ENCODE data around the gene MAGEC1.
"Not testable (repeated sequence)": the region's sequence is repeated elsewhere in the genome, so short reads cannot be mapped to it uniquely, and the experiment has no call there.

The MAGEC1 gene, protein sequence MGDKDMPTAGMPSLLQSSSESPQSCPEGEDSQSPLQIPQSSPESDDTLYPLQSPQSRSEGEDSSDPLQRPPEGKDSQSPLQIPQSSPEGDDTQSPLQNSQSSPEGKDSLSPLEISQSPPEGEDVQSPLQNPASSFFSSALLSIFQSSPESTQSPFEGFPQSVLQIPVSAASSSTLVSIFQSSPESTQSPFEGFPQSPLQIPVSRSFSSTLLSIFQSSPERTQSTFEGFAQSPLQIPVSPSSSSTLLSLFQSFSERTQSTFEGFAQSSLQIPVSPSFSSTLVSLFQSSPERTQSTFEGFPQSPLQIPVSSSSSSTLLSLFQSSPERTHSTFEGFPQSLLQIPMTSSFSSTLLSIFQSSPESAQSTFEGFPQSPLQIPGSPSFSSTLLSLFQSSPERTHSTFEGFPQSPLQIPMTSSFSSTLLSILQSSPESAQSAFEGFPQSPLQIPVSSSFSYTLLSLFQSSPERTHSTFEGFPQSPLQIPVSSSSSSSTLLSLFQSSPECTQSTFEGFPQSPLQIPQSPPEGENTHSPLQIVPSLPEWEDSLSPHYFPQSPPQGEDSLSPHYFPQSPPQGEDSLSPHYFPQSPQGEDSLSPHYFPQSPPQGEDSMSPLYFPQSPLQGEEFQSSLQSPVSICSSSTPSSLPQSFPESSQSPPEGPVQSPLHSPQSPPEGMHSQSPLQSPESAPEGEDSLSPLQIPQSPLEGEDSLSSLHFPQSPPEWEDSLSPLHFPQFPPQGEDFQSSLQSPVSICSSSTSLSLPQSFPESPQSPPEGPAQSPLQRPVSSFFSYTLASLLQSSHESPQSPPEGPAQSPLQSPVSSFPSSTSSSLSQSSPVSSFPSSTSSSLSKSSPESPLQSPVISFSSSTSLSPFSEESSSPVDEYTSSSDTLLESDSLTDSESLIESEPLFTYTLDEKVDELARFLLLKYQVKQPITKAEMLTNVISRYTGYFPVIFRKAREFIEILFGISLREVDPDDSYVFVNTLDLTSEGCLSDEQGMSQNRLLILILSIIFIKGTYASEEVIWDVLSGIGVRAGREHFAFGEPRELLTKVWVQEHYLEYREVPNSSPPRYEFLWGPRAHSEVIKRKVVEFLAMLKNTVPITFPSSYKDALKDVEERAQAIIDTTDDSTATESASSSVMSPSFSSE

DNA sequence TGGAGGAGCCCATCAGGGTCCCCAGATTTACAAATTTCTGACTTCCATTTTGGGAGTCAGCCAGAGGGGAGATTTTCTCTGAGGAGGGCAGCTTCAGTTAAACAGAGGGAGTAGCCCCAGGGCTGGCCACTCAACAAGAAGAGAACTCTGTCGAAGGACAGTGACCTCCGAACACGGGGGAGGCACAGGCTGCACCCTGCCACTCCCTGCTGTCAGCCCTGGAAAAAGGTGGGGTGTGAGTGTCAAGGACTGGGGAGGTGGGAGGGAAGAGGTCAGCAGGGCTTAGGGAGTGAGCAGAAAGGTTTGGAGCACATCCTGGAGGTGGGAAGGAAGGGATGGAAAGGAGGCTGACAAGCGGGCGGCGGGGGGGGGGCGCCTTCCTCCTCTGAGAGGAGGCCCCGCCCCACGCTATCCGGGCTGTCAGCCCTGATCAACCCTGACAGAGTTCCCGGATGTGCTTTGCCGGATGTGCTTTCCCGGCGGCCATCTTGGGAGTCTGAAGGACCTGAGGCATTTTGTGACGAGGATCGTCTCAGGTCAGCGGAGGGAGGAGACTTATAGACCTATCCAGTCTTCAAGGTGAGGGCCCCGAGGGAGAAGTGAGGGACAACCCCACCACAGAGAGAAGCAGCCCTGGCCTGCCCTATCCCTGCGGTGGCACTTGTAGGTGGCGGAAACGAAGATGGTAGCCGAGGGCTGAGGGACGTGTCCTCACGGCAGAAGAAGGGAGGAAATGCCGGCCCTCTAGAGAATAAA lies at the start of gene MAGEC1:
Gene MAGEC1 (plus strand): TSS at position 495 of the 756 bp plus-strand sequence. CDS start 1,179 bp downstream, outside the sequence.
- DNase-seq = no peak

GRCh38 chrX:141857479-141857878 lies 46.2 kb upstream of the MAGEC1 start:
- DNase-seq = no peak

- no peak for DNase-seq
These were observed 24.1 kb upstream of the MAGEC1 start for GRCh38 chrX:141879616-141880015.

DNA sequence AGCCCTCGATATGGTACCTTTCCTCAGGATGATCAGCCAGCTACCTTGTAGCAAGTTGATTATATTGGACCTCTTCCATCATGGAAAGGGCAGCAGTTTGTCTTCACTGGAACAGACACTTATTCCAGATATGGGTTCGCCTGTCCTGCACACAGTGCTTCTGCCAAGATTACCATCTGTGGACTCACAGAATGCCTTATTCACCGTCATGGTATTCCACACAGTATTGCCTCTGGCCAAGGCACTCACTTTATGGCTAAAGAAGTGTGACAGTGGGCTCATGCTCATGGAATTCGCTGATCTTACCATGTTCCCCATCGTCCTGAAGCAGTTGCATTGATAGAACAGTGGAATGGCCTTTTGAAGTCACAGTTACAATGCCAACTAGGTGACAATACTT lies 14.9 kb upstream of the MAGEC1 start:
- DNase-seq = not testable (repeated sequence)

- DNase-seq = no peak
These were observed 9.0 kb upstream of the MAGEC1 start for GRCh38 chrX:141894733-141895132.

- no peak for DNase-seq
These were observed 6.0 kb upstream of the MAGEC1 start for GRCh38 chrX:141897690-141898089.

DNA sequence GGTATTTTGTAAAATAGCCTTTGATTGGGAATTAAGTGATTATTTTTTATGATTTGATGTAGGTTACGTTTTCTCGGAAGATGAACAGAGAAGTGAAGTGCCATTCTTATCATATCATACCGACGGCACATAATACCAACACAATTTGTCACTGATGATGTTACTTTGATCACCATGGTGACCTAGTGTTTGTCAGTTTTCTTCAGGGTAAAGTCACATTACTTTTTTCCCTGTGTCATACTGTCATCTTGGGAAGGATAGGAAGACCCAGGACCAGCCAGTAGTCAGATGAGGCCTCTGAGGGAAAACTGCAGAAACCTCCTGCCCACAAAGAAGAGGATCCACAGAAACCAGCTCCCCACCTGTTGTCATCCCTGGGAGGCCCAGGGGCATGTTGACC lies 1.3 kb upstream of the MAGEC1 start:
- no peak for DNase-seq

- no peak for DNase-seq
These were observed 568 bp downstream of the MAGEC1 start for GRCh38 chrX:141904262-141904661.

DNA sequence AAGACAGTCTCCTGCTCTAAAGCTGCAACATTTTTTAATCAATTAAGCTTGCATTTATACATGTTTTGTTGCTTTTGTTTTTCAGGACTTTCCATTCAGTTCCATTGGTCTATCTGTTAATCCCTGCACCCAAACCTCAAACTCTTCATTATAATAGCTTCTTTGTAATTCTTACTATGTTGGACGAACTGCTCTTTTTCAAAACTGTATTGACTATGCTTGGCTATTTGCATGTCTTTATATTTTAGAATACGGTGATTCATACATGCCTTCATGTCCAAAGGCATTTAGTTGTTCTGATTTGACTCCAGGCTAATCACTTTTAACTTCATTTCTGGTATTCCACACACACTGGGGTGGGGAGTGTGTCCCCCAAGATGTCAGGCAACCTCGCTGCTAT lies 14.1 kb downstream of the MAGEC1 start:
- no peak for DNase-seq

DNA sequence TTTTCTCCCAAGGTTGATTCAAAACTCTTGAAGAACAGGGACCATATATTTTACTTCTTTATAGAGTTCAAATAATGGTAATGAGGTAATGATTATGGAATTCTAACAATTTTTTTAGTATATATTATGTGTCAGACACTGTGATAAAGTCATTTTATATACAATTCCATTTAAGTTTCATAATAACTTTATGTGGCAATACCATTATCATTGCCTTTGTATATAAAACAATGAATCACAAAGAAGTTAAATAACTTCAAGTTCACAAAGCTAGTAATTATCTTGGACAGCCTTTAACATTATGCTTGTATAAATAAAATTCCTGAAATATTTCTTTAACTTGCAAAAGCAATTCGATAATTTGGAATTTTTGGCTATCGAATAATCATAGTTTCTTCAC lies 20.6 kb downstream of the MAGEC1 start:
- DNase-seq = no peak

DNA sequence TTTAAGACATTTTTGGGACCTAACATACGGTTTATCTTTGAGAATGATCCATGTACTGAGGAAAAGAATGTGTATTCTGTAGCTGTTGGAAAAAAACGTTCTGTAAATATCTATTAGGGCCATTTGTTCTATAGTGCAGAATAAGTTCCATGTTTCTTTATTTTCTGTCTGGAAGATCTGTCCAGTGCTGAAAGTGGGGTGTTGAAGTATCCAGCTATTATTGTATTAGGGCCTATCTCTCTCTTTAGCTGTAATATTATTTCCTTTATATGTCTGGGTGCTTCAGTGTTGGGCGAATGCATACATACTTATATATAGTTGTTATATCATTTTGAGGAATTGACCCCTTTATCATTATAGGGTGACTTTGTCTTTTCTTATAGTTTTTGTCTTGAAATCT lies 24.7 kb downstream of the MAGEC1 start:
- DNase-seq = no peak

DNA sequence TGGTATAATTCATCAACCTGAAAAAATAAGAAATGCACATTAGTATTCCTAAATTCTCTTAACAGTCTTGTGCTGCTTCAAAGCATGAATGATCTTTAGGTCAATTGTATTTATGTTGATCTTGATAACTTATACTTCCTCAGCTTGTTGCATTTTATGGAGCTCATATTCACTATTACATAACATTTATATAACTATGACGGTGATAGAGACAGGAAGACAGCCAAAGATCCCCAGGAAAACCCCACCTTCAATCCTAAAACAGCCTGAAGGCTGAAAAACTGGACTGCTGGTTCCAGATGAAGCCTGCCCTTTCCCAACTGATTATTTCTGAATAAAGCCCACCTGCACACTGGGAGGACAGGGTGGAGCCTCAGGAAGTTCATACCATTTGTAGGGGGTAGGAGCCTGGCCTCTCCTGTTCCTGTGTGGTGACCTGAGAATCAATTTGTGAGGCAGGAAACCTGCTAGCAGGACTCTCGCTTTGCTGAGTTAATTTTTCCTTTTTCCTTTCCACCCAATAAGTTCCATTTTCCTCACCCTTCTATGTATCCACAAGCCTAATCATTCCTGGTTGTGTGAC lies 30.5 kb downstream of the MAGEC1 start:
- DNase-seq = no peak

DNA sequence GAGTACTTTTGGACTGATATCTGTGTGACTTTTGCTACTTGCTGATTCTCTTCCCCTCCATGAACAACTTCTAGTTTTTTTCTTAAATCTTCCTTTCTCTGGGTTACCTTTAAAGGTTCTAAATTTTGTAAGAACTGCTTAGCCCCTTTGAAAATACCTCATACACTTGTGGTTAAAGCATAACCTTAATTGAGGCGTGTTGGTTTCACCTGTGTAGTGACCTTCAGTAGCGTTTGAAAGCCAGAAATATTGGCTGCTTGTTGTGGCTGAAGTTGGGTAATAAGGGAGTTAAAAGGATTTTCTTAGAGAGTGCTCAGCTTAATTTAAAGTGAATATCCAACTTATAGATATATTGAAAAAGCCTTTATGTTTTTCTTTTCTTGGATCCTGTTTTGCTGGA lies 32.0 kb downstream of the MAGEC1 start:
- DNase-seq = no peak

- DNase-seq = no peak
These were observed 32.4 kb downstream of the MAGEC1 start for GRCh38 chrX:141936080-141936479.

GRCh38 chrX:141941234-141941633 lies 37.5 kb downstream of the MAGEC1 start:
- no peak for DNase-seq

DNA sequence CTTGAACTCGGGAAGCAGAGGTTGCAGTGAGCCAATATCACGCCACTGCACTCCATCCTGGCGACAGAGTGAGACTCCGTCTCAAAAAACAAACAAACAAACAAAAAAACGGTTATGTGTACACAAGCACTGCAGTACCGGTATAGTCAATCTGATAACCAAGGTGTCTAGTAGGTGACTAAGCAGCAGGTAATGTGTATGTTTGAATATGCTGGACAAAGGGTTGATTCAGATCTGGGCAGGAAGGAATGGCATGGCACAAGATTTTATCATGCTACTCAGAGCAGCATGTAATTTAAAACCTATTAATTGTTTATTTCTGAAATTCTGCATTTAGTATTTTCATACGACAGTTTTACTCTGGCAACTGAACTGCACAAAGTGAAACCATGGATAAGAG lies 41.7 kb downstream of the MAGEC1 start:
- no peak for DNase-seq

DNA sequence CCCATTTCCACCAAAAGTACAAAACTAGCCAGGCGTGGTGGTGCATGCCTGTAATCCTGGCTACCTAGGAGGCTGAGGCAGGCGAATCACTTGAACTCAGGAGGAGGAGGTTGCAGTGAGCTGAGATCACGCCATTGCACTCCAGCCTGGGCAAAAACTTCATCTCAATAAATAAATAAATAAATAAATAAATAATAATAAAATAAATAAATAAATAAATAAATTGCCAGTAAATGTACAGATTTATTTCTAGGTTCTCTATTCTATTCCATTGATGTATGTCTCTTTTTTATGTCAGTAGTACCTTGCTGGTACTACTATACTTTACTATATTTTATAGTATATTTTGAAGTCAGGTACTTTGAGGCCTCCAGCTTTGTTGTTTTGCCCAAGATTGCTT lies 43.7 kb downstream of the MAGEC1 start:
- no peak for DNase-seq

DNA sequence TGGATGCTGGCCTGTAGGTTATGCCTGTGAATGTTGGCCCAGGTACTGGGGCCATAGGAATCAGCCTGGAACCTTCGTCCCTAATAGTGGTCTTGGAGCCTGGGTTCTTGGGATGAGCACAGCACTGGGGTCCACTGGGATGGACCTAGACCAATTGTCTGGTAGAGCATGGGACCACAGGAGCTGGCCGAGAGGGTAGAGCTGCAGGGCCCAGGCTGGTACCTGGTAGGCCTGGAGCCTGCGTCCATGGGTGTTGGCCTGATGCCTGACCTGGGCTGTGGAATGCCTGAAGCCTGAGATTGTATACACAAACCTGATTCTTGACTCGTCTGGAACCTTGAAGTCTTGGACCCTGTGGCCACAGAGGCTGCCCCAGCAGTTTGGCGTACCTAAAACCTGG lies 48.9 kb downstream of the MAGEC1 start:
- no peak for DNase-seq

- DNase-seq = no peak
These were observed 55.0 kb downstream of the MAGEC1 start for GRCh38 chrX:141958675-141959074.
